C1 segment of cervical spinal cord (tissue), 14 donors: ENCODE data around the gene TMEM92.

Source experiments
- DNase-seq, 14 donors: peaks; one replicate each; lab custom pipeline; 2025; lab: John Stamatoyannopoulos, UW

The TMEM92 gene

GRCh38 chr17:50274142-50274896, at the start of gene TMEM92:
TMEM92 (plus strand) TSS chr17:50274466; CDS start chr17:50274502, 36 bp downstream.
- DNase-seq: no peak

- no peak for DNase-seq
Measured at GRCh38 chr17:50225701-50226240, 48.5 kb upstream of the TMEM92 start.

- no peak for DNase-seq
Measured at GRCh38 chr17:50234581-50234980, 39.7 kb upstream of the TMEM92 start.

GRCh38 chr17:50237901-50238300, 36.4 kb upstream of the TMEM92 start:
- DNase-seq: no peak

GRCh38 chr17:50238601-50239280, 35.5 kb upstream of the TMEM92 start:
- DNase-seq: no peak

- DNase-seq: no peak
Measured at GRCh38 chr17:50239937-50240336, 34.3 kb upstream of the TMEM92 start.

GRCh38 chr17:50240851-50241250, 33.4 kb upstream of the TMEM92 start:
- DNase-seq: no peak

- no peak for DNase-seq
Measured at GRCh38 chr17:50241431-50241830, 32.8 kb upstream of the TMEM92 start.

- no peak for DNase-seq
Measured at GRCh38 chr17:50244771-50245170, 29.5 kb upstream of the TMEM92 start.

- DNase-seq: no peak
Measured at GRCh38 chr17:50248255-50248654, 26.0 kb upstream of the TMEM92 start.

- DNase-seq: no peak
Measured at GRCh38 chr17:50252781-50253180, 21.5 kb upstream of the TMEM92 start.

- no peak for DNase-seq
Measured at GRCh38 chr17:50255766-50256635, 18.3 kb upstream of the TMEM92 start.

- no peak for DNase-seq
Measured at GRCh38 chr17:50256826-50257618, 17.2 kb upstream of the TMEM92 start.

GRCh38 chr17:50257676-50258224, 16.5 kb upstream of the TMEM92 start:
- DNase-seq: no peak

- no peak for DNase-seq
Measured at GRCh38 chr17:50258647-50259476, 15.4 kb upstream of the TMEM92 start.

GRCh38 chr17:50259477-50260324, 14.6 kb upstream of the TMEM92 start:
- DNase-seq: no peak

GRCh38 chr17:50260501-50260911, 13.8 kb upstream of the TMEM92 start:
- no peak for DNase-seq

- no peak for DNase-seq
Measured at GRCh38 chr17:50261051-50261915, 13.0 kb upstream of the TMEM92 start.
